Mucosa of rectum (tissue), 2 donors: ENCODE data around the gene MEAK7.

Source experiments
- H3K27ac ChIP-seq, 2 donors: one replicate each; pipeline ENCODE4 v1.7.0; 2013; ENCODE audit warnings: inconsistent platforms in 2 of 2, low read depth in 2 of 2, low read length in 2 of 2
- H3K27me3 ChIP-seq, 2 donors: one replicate each; pipeline ENCODE4 v1.7.0; 2013; ENCODE audit warnings: low read length in 2 of 2; ENCODE audit not compliant: control insufficient read depth in 2 of 2, insufficient read depth in 2 of 2
- H3K36me3 ChIP-seq, 2 donors: one replicate each; pipeline ENCODE4 v1.7.0; 2013; ENCODE audit warnings: low read length in 2 of 2; ENCODE audit not compliant: control insufficient read depth in 2 of 2, insufficient read depth in 2 of 2
- H3K4me1 ChIP-seq, 2 donors: one replicate each; pipeline ENCODE4 v1.7.0; 2013; ENCODE audit warnings: low read length in 2 of 2, mild to moderate bottlenecking in 1 of 2; ENCODE audit not compliant: control insufficient read depth in 2 of 2, insufficient read depth in 2 of 2
- H3K4me3 ChIP-seq, 2 donors: one replicate each; pipeline ENCODE4 v1.7.0; 2013; ENCODE audit warnings: low read length in 2 of 2
- H3K9ac ChIP-seq, 2 donors: one replicate each; pipeline ENCODE4 v1.7.0; 2013; ENCODE audit warnings: low read length in 2 of 2, low read depth in 1 of 2, mild to moderate bottlenecking in 1 of 2
- H3K9me3 ChIP-seq, 2 donors: one replicate each; pipeline ENCODE4 v1.7.0; 2013; ENCODE audit warnings: low read length in 2 of 2; ENCODE audit not compliant: control insufficient read depth in 2 of 2
- donor health status: healthy.
- donor health status: Normal muscosa, but diverticular disease.

Gene MEAK7

DNA sequence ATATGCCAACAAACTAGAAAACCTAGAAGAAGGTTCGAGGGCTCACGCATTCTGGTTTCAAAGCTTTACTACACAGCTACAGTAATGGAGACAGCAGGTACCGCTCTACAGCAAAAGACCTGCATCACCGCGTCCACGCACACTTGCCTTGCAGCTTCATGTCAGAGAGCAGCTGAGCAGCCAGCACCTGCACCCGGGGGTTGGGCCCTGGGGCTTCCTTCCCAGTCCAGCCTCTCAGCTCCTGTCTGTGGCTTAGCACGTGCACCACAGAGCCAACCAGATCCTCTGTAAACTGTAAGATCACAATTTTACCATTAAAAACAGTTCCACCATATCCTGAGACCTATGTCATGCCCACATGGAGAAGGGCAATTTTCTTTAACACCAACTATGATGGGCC is 15.3 kb downstream of the MEAK7 start:
- peaks cover 21 to 38% of the 10 kb centered on the region in 2 donors for H3K36me3 ChIP-seq
- no peak overlapping the region for H3K27ac ChIP-seq

DNA sequence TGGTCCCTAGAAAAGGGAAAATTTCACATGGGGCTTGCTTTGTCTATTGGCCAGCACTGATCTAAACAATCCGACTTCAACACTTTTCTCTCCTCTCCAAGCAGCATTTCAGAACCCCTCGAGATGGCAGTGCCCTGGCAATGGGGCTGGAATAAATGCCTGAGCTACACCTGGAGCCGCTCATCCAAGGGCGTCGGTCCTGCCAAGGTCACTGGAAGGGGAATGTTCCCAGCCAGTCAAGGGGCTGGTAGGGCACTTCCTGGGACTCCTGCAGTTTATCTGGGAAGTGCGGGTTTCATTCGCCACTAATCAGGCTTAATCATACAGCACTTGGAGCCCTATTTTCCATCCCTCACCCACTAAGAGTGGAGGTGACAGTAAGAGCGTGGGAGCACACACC is 17.1 kb downstream of the MEAK7 start:
- Histone ChIP-seq H3K9me3 (no peaks in the 10 kb centered on the region), H3K9ac (no peak overlapping the region), H3K27me3 (no peaks in the 10 kb centered on the region), H3K4me3 (no peak overlapping the region), H3K4me1 (no peaks in the 10 kb centered on the region), H3K36me3 (peaks cover 22 to 39% of the 10 kb centered on the region in 2 donors), H3K27ac (no peak overlapping the region)

More for the DNA sequence above, 15.3 kb downstream of the MEAK7 start:
- no peaks in the 10 kb centered on the region for H3K27me3 ChIP-seq
- no peaks in the 10 kb centered on the region for H3K4me1 ChIP-seq
- H3K4me3 ChIP-seq, result no peak overlapping the region
- H3K9ac ChIP-seq, result no peak overlapping the region
- no peaks in the 10 kb centered on the region for H3K9me3 ChIP-seq

DNA sequence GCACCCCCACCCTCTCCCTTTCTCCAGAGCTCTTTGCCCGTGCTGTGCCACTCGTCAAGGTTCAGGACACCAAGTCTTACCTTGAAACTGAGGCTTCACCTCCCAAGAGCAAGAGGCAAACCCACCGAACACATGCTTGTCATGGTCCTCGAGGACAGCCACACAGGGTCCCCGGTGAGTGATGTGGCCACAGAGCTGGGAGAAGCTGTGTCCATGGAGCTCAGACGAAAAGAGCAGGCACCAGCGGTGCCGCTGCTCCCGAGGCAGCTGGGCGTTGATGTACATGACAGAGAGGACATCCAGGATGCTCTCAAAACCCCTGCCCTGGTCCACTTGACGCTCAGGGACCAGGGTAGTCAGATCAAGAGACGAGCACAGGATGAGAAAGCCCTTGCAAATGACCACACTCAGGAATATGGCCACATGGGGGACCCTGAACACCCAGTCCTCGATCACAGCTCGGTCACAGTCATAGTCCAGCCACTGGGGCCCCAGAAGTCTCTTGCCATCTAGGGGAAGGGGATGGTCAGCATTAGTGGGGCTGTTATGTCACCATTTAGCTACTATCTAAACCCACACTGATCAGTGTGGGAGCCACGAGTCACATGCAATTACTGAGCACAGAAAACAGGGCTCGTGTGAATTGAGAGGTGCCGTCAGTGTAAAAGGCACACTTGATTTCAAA is 17.8 kb downstream of the MEAK7 start:
- Histone ChIP-seq H3K36me3 (peaks cover 23 to 42% of the 10 kb centered on the region in 2 donors), H3K9ac (no peak overlapping the region), H3K27ac (no peak overlapping the region), H3K27me3 (no peaks in the 10 kb centered on the region), H3K9me3 (no peaks in the 10 kb centered on the region), H3K4me3 (no peak overlapping the region), H3K4me1 (no peaks in the 10 kb centered on the region)

DNA sequence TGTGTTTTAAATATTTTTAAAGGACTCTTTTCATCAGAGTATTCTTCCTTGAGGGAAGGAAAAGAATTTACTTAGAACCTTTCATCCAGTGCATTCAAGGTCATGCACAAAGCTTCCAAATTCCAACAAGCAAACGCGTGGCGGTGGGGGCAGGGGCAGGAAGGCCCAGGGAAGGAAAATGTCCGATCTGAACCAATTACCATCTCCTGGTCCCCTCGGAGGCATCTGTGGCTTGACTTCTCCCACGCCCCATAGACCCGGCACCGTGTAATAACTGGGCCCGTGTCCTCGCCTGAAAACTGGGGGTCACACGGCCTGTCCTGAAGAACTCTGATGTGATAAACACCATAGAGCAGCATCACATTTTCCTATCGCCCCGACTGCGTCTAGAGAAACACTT is 18.3 kb downstream of the MEAK7 start:
- H3K4me3 ChIP-seq, result no peak overlapping the region
- H3K36me3 ChIP-seq, result peaks cover 23 to 42% of the 10 kb centered on the region in 2 donors
- no peaks in the 10 kb centered on the region for H3K27me3 ChIP-seq
- H3K27ac ChIP-seq, result no peak overlapping the region
- H3K9ac ChIP-seq, result no peak overlapping the region
- no peaks in the 10 kb centered on the region for H3K9me3 ChIP-seq
- H3K4me1 ChIP-seq, result no peaks in the 10 kb centered on the region

DNA sequence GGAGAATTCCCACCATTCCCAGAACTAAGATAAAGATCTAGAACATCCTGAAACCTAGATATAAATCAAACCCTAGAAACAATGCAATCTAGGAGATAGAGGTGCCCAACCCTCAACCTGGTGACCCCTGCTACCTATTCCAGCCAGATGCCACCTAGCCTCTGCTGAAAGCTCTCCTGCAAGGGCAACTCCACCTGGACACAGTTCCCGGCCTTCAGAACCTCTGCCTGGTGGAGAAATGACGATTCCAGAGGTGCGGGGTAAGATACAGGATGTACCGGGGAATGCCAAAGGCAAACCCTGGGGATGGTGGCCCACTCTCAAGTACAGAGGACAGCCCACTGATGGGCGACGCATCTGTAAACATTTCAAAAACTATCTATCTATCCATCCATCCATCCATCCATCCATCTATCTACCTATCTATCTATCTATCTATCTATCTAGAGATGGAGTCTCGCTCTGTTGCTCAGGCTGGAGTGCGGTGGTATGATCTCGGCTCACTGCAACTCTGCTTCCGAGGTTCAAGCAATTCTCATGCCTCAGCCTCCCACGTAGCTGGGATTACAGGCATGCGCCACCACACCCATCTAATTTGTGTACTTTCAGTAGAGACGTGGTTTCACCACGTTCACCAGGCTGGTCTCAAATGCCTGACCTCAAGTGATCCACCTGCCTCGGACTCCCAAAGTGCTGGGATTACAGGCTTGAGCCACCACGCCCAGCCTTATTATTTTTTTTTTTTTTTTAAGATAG is 19.0 kb downstream of the MEAK7 start:
- Histone ChIP-seq H3K9ac (no peak overlapping the region), H3K27ac (no peak overlapping the region), H3K4me1 (no peaks in the 10 kb centered on the region), H3K9me3 (no peaks in the 10 kb centered on the region), H3K4me3 (no peak overlapping the region), H3K27me3 (no peaks in the 10 kb centered on the region), H3K36me3 (peaks cover 23 to 45% of the 10 kb centered on the region in 2 donors)

DNA sequence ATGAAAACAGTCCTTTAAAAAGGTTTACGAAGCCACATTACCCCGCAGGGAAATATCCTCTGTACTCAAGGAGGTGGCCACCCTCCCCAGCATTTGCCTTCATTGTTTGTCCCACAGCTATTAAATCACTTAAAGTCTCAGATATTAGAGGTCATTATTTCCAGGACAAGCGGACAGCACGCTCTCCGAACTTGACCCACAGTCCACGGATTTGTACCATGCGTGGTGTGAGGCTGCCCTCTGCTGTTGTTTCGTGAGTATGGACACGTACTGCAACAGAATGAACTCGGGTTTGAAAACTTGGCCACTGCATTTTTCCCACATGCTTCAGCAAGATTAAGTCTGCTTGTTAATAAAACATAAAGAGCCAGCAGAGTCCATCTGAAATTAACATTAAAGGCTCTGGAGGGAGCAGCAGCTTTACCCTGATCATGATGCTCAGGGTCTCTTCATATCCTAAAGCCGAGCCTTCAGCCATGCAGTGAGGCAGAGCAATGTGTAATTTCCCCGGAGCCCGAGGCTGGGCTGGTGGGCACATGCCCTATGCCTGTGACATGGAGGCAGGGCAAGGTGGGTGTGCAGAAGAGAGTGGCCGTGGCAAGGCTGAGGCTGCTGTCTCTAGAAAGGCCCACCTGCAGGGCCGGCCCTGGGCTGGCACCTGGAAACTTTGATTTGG is 19.7 kb downstream of the MEAK7 start:
- Histone ChIP-seq H3K36me3 (peaks cover 25 to 49% of the 10 kb centered on the region in 2 donors), H3K27ac (no peak overlapping the region), H3K4me1 (no peaks in the 10 kb centered on the region), H3K9ac (no peak overlapping the region), H3K27me3 (no peaks in the 10 kb centered on the region), H3K4me3 (no peak overlapping the region), H3K9me3 (no peaks in the 10 kb centered on the region)

DNA sequence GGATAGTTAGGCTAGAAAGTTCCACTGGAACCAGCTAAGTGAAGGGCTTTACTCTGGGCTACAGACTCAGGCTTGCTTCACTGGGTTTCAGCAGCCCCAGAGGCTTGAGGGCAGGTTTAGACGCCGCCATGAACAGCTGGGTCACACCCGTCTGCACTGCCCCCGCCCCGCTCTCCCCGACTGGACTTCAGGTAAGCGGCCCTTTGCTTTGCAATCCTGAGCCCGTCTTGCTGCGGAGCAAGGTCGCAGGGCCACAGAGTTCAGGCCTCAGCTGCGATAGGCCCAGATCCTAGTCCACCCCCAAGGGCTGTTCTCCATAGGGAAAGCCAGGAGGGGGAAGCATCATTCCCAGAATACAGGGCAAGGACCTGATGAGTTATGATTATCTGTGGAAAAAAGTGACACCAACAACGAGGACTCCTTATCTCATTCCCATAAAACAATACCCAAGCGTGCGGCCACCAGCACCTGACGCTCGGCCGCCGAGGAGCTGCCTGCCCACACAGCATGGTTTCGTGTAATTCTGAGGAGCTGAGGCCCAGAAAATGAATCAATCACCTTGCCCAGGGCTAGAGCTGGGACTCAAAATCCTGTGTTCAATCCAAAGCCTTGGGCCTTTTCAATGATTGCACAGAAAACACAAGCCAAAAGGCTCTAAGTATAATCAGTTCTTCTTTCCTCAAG is 20.4 kb downstream of the MEAK7 start:
- Histone ChIP-seq H3K27ac (no peak overlapping the region), H3K9ac (no peak overlapping the region), H3K4me1 (no peaks in the 10 kb centered on the region), H3K9me3 (no peaks in the 10 kb centered on the region), H3K27me3 (no peaks in the 10 kb centered on the region), H3K36me3 (peaks cover 19 to 44% of the 10 kb centered on the region in 2 donors), H3K4me3 (no peak overlapping the region)

DNA sequence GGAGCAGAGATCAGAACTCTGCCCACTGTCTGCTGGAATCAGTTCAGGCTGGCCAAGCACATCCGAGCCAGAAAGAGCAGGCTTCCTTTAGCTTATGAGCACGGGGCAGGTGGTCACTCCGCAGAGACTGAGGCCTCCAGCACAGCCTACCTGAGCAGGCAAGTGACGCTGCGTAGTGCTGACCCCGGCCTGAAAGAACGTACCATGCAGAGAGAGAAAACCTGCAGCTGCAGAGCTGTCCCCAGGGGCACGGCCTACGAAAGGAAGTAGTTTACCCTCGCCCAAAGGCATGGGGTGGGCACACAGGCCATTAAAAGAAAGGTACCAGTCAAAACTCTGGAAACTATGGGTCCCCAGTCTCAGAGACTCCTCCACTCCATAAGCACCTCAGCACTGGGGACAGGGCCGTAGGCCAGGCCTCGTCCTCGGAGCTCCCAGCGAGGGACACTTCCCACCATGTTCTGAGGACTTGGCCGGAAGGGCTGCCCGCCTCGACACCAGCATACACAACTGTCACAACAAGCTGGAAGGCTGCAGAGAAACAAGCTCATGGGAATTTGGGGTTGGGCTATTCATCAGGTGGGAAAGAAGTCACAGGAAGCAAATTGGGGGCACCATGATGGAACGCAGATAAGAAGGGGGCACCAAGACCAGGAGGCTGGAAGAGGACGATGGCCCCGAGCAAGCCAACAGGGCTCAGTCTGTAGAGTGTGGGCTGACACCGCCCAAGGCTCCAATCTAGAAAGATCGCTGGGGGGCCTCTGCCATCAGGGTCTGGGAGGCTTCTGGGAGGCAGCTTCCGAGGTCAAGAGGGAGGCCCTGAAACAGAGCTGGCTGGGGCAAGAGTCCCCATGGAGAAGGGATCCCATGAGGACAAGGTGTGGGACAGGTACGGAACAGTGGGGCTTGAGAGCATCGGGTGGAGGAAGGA is 21.2 kb downstream of the MEAK7 start:
- H3K9ac ChIP-seq, result no peak overlapping the region
- H3K36me3 ChIP-seq, result peaks cover 19 to 48% of the 10 kb centered on the region in 2 donors
- H3K27me3 ChIP-seq, result no peaks in the 10 kb centered on the region

More for the DNA sequence above, 21.2 kb downstream of the MEAK7 start:
- no peaks in the 10 kb centered on the region for H3K4me1 ChIP-seq
- H3K9me3 ChIP-seq, result no peaks in the 10 kb centered on the region
- H3K4me3 ChIP-seq, result no peak overlapping the region
- H3K27ac ChIP-seq, result no peak overlapping the region
